ENCODE measurements around the gene KCTD14.

- TF ChIP-seq CTCF (IDR thresholded peaks at IDR 0.05) (no peak), POLR2A (IDR thresholded peaks at IDR 0.05) (no peak)
Measured at GRCh38 chr11:78061088-78061920, 38.2 kb upstream of the KCTD14 start.

Data from ovary (tissue), 3 donors.